ENCODE data around the gene WDSUB1. TPM values are rescaled to one million over a fixed set of nuclear protein-coding genes. Genes with fewer than 3 reads are reported as not detected.

Gene WDSUB1
- polyA plus RNA-seq, 1 of the 3 experiments (the other 2 are of a cell fraction) = 5.3 TPM

- Histone ChIP-seq H3K9me3 (no peaks in the 10 kb centered on the region), H3K9me2 (no peaks in the 10 kb centered on the region), H3K27ac (ENCODE audit: low read depth in 2 of 2, low read length in 1 of 2) (no peak overlapping the region), H3K4me1 (ENCODE audit: control insufficient read depth in 1 of 2, insufficient read depth in 2 of 2, low read depth in 1 of 2, low read length in 1 of 2) (no peaks in the 10 kb centered on the region), H3K4me2 (no peak overlapping the region), H3F3A (replicated peaks; ENCODE audit: insufficient read depth) (peaks cover 11% of the 10 kb centered on the region), H2AFZ (ENCODE audit: low read depth) (no peak overlapping the region), H3K9ac (no peak overlapping the region), H3K36me3 (replicated peaks in 1 of 2; ENCODE audit: control insufficient read depth in 1 of 2, insufficient read depth in 2 of 2, low read length in 1 of 2) (peaks cover 20 to 32% of the 10 kb centered on the region in 2 experiments), H4K20me1 (ENCODE audit: insufficient read depth) (no peaks in the 10 kb centered on the region), H3K27me3 (ENCODE audit: insufficient read depth) (no peaks in the 10 kb centered on the region), H3K79me2 (ENCODE audit: insufficient read depth) (no peaks in the 10 kb centered on the region), H3K4me3 (ENCODE audit: low read depth in 2 of 2, low read length in 1 of 2) (no peak overlapping the region)
- CTCF ChIA-PET = interaction anchor here (0.9 kb wide), 1 partner anchor 98 kb away, joined by 3 read pairs; no protein-coding TSS in a partner anchor
- no peak for DNase-seq
- POLR2A ChIA-PET = no interaction called here
- 92% methylated on average over 12 of the region's 12 CpGs for WGBS (ENCODE audit: low lambda C conversion rate)
- TF ChIP-seq JUND (IDR thresholded peaks at IDR 0.05) = no peak
- no peak for TF ChIP-seq USF2 (IDR thresholded peaks at IDR 0.05; ENCODE audit: borderline replicate concordance, low read depth, low read length)
- TF ChIP-seq ZBTB33 (IDR thresholded peaks at IDR 0.05; ENCODE audit: borderline replicate concordance, low read depth) = no peak
- TF ChIP-seq ELF1 (IDR thresholded peaks at IDR 0.05) = no peak
- no peak for TF ChIP-seq PBX3 (IDR thresholded peaks at IDR 0.05)
- no peak for TF ChIP-seq RFX5 (IDR thresholded peaks at IDR 0.05; ENCODE audit: low read length)
- TF ChIP-seq IRF3 (IDR thresholded peaks at IDR 0.05; ENCODE audit: low read depth, low read length) = no peak
- TF ChIP-seq POLR2AphosphoS5 (IDR thresholded peaks at IDR 0.05; ENCODE audit: low read depth, low read length) = no peak
- TF ChIP-seq MXI1 (IDR thresholded peaks at IDR 0.05; ENCODE audit: low read depth, low read length) = no peak
- no peak for TF ChIP-seq CTCF (IDR thresholded peaks at IDR 0.05)
Observed at GRCh38 chr2:159251296-159252173, 35.0 kb downstream of the WDSUB1 start.
